AG10803 (cell line): ENCODE results near the gene IL22RA2.
A peak's percentile ranks its signal among the peaks of the same experiment; 100 is the strongest.
"Not testable (repeated sequence)": the region's sequence is repeated elsewhere in the genome, so short reads cannot be mapped to it uniquely, and the experiment has no call there.

ENCODE experiments used
- DNase-seq: peaks from one replicate; pipeline ENCODE4 v3.0.0; 2010; ENCODE audit warnings: low read depth
- H3K4me3 ChIP-seq: 2 replicates; pipeline ENCODE4 v1.5.1; 2011; ENCODE audit warnings: mild to moderate bottlenecking, low read length, control low read depth
- CTCF ChIP-seq: conservative IDR thresholded peaks from 2 replicates; pipeline ENCODE4 v1.5.1; 2011; ENCODE audit warnings: mild to moderate bottlenecking, low read length, control low read depth, inconsistent platforms

IL22RA2 gene

GRCh38 chr6:137216875-137217553, 43.6 kb upstream of the IL22RA2 start:
- no peak for DNase-seq
- no peak for TF ChIP-seq CTCF
- H3K4me3 ChIP-seq, result no peak overlapping the region; the same call in 1 of the 2 replicates

- DNase-seq, result no peak
- TF ChIP-seq CTCF, result no peak
- no peak overlapping the region for H3K4me3 ChIP-seq
These were observed 42.7 kb upstream of the IL22RA2 start for GRCh38 chr6:137216106-137216505.

GRCh38 chr6:137215630-137216029, 42.2 kb upstream of the IL22RA2 start:
- not testable (repeated sequence) for DNase-seq, H3K4me3 ChIP-seq

GRCh38 chr6:137214931-137215330, 41.5 kb upstream of the IL22RA2 start:
- TF ChIP-seq CTCF, result no peak
- peak; percentile 16 for DNase-seq
- no peak overlapping the region for H3K4me3 ChIP-seq

- no peak for TF ChIP-seq CTCF
- DNase-seq, result no peak
These were observed 40.4 kb upstream of the IL22RA2 start for GRCh38 chr6:137213813-137214212.

GRCh38 chr6:137213331-137213740, 39.9 kb upstream of the IL22RA2 start:
- DNase-seq, result no peak
- TF ChIP-seq CTCF, result no peak

More at GRCh38 chr6:137213813-137214212, 40.4 kb upstream of the IL22RA2 start:
- H3K4me3 ChIP-seq, result no peak overlapping the region

GRCh38 chr6:137211910-137212309, 38.5 kb upstream of the IL22RA2 start:
- no peak overlapping the region for H3K4me3 ChIP-seq
- no peak for DNase-seq
- no peak for TF ChIP-seq CTCF

More at GRCh38 chr6:137213331-137213740, 39.9 kb upstream of the IL22RA2 start:
- H3K4me3 ChIP-seq, result no peak overlapping the region

- H3K4me3 ChIP-seq, result no peak overlapping the region
- peak; percentile 57 for DNase-seq
- TF ChIP-seq CTCF, result no peak
These were observed 37.5 kb upstream of the IL22RA2 start for GRCh38 chr6:137210903-137211302.
